H1 (cell line): Measurements from ENCODE around the gene BLOC1S1.

Experiments used
- CBX5 ChIP-seq: fragments of 300-800, 300-1000 bp; sonication (generic); IDR thresholded peaks from 2 replicates; pipeline ENCODE4 v1.7.1; 2016; ENCODE audit warnings: antibody characterized with exemption, low read length, low read depth
- CHD2 ChIP-seq: IDR thresholded peaks from 2 replicates; pipeline ENCODE4 v1.6.1; 2012; ENCODE audit warnings: low read length, improper control_type of control experiment
- EGR1 ChIP-seq: IDR thresholded peaks from 2 replicates; pipeline ENCODE4 v1.6.1; 2011; ENCODE audit warnings: low read depth, low read length, borderline replicate concordance
- POLR2A ChIP-seq, 2 experiments: IDR thresholded peaks; 1 replicate in 1 of 2; 2 replicates in 1 of 2; pipeline ENCODE4 v1.6.1; 2011; ENCODE audit warnings: low read depth in 2 of 2, low read length in 2 of 2, mild to moderate bottlenecking in 2 of 2; ENCODE audit errors: control extremely low read depth in 1 of 2
- POLR2AphosphoS5 ChIP-seq: IDR thresholded peaks from 2 replicates; pipeline ENCODE4 v1.6.1; 2011; ENCODE audit warnings: low read depth, low read length
- TF ChIP-seq, protein P1 (sequence below), 3 experiments: IDR thresholded peaks; 1 replicate in 2 of 3; 2 replicates in 1 of 3; pipeline versions ENCODE4 v1.5.1 to v1.6.1; 2011; ENCODE audit warnings: low read length in 3 of 3, mild to moderate bottlenecking in 3 of 3, inconsistent platforms in 2 of 3, low read depth in 1 of 3, moderate library complexity in 1 of 3; ENCODE audit not compliant: insufficient read depth in 1 of 3; ENCODE audit errors: control extremely low read depth in 1 of 3
- TF ChIP-seq, protein P2 (sequence below): IDR thresholded peaks from 2 replicates; pipeline ENCODE4 v1.6.1; 2011; ENCODE audit warnings: low read length, improper control_type of control experiment

DNA sequence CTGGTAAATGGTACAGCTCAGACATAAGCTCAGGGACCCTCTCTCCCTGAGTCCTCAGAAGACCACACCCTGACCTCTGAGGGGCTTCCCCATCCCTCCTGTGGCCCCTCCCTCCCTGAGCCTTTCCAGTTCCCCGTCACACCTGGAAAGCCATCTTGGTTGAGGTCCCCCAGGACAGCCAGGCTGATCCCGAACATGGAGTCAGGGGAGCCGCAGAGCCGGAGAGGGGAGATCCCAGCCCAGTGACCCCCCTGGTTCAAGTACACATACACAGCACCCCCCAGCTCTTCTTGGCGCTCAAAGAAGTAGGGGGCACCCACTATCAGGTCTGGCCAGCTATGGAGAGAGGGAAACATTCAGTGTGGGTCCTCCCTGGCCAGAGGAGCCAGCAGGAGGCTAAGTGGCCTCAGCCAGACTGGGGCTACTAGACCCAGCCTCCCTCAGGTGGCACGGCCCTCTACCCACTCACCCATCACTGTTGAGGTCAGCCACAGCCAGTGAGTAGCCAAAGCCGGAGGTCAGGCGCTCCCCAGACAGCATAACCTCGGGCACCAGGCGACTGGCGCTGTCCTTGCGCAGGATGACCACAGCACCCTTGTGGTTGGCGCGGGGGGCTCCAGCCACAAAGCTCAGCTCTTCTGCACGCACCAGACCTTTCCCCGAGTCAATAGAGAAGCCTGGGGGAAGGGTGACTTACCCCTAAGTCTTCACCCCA, 17.4 kb upstream of the BLOC1S1 start:
- TF ChIP-seq CBX5: no peak
- no peak for TF ChIP-seq POLR2A (IDR thresholded peaks at IDR 0.05; ENCODE audit: control extremely low read depth in 1 of 2, low read depth in 2 of 2, low read length in 2 of 2)
- TF ChIP-seq POLR2AphosphoS5: no peak
- TF ChIP-seq, protein P1, sequence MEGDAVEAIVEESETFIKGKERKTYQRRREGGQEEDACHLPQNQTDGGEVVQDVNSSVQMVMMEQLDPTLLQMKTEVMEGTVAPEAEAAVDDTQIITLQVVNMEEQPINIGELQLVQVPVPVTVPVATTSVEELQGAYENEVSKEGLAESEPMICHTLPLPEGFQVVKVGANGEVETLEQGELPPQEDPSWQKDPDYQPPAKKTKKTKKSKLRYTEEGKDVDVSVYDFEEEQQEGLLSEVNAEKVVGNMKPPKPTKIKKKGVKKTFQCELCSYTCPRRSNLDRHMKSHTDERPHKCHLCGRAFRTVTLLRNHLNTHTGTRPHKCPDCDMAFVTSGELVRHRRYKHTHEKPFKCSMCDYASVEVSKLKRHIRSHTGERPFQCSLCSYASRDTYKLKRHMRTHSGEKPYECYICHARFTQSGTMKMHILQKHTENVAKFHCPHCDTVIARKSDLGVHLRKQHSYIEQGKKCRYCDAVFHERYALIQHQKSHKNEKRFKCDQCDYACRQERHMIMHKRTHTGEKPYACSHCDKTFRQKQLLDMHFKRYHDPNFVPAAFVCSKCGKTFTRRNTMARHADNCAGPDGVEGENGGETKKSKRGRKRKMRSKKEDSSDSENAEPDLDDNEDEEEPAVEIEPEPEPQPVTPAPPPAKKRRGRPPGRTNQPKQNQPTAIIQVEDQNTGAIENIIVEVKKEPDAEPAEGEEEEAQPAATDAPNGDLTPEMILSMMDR (IDR thresholded peaks at IDR 0.05; ENCODE audit: control extremely low read depth in 1 of 3, insufficient read depth in 1 of 3, low read depth in 1 of 3, low read length in 3 of 3): no peak
- TF ChIP-seq CHD2: no peak
- TF ChIP-seq, protein P2, sequence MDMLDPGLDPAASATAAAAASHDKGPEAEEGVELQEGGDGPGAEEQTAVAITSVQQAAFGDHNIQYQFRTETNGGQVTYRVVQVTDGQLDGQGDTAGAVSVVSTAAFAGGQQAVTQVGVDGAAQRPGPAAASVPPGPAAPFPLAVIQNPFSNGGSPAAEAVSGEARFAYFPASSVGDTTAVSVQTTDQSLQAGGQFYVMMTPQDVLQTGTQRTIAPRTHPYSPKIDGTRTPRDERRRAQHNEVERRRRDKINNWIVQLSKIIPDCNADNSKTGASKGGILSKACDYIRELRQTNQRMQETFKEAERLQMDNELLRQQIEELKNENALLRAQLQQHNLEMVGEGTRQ: no peak
- no peak for TF ChIP-seq EGR1
